Activated naive CD8-positive, alpha-beta T cell (primary cell): ENCODE data around the gene CDH4.
"Not testable (repeated sequence)": the region's sequence is repeated elsewhere in the genome, so short reads cannot be mapped to it uniquely, and the experiment has no call there.

Experiments used
- H3K27ac Mint-ChIP-seq: one replicate; pipeline ENCODE4 v1.8.0; 2021; ENCODE audit warnings: mixed read lengths
- H3K27me3 Mint-ChIP-seq: one replicate; pipeline ENCODE4 v1.8.0; 2021; ENCODE audit warnings: mixed read lengths
- H3K36me3 Mint-ChIP-seq: one replicate; pipeline ENCODE4 v1.8.0; 2021; ENCODE audit warnings: mixed read lengths
- H3K4me1 Mint-ChIP-seq: one replicate; pipeline ENCODE4 v1.8.0; 2021; ENCODE audit warnings: low read depth, mixed read lengths
- H3K4me3 Mint-ChIP-seq: one replicate; pipeline ENCODE4 v1.8.0; 2021; ENCODE audit warnings: mild to moderate bottlenecking, mixed read lengths
- H3K9me3 Mint-ChIP-seq: one replicate; pipeline ENCODE4 v1.8.0; 2021; ENCODE audit warnings: low read depth, mixed read lengths

Gene CDH4

DNA sequence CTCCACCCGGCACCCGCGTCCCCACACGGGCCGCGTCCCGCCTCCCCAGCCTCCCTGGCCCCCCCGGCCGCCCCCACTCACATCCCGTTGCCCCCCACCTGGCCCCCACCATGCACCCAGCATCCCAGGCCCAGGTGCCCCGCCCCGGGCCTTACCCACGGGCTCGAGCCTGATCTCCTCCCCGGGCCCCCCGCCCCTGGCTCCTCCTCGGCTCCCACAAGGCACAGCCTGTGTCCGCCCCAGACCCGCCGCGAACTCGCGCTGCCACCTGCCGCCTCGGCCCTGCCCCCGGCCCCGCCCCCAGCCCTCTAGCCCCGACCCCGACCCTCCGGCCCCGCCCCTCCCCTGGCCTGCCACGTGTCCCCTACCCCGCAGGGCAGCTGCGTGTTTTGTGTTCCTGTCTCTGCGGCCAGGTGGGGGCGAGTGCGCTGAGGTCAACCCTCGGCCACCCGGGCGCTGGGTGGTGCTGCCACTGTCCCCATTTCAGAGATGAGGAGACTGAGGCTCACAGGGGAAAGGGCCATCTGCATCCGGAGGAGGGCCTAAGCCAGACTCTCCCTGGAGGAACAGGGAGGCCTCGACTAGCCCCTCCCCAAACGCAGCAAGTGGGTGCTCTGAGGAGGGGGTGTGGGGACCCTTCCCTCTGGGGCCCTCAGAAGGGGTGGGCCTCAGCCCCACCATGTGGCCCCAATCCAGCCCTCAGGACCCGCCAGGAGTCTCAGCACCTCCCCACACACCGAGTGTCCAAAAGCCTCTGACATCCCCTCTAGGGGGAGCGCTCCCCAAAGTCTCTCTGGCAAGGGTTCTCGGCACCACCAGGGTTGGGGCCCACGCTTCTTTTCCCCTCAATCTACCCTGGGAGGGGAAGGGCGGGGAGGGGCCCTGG is 713.8 kb downstream of the CDH4 start:
- H3K27me3 Mint-ChIP-seq = peaks cover 13% of the 10 kb centered on the region
- no peak overlapping the region for H3K4me3 Mint-ChIP-seq
- H3K4me1 Mint-ChIP-seq = no peaks in the 10 kb centered on the region
- H3K9me3 Mint-ChIP-seq = no peaks in the 10 kb centered on the region
- H3K27ac Mint-ChIP-seq = no peak overlapping the region
- H3K36me3 Mint-ChIP-seq = peaks cover 2% of the 10 kb centered on the region

DNA sequence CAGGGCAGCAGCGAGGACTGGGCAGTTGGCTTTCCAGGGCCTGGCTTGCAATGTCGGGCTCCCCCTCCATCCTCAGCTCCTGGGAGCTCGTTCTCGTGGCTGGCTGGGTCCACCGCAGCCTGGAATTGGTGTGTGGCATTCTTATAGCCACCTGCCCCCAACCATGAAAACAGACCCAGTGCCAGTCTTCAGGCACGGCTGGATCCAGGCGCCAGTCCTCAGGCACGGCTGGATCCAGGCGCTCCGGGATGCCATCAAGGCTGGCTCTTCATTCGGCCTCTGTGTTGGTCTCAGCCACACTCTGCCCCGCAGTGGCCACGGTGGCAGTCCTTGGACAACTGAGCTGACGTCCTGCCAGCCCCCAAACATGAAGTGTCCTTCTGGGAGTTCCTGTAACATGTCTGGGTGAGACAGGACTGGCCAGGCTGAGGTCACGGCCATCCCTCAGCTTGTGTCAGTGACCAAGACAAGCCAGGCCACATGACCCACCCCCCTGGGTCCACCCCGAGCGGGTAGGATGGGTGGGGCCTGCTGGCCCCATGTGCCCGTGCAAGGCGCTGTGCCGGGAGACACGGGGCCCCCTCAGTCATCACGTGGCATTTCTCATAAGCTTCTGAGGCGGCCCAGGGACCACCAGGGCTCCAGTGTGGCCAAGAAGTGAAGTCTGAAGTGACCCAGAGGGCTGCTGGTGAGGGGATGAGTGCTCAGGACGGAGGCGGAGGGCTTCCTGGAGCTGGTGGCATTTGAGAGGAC is 714.6 kb downstream of the CDH4 start:
- no peaks in the 10 kb centered on the region for H3K9me3 Mint-ChIP-seq
- no peak overlapping the region for H3K27ac Mint-ChIP-seq
- H3K27me3 Mint-ChIP-seq = peaks cover 13% of the 10 kb centered on the region
- H3K4me3 Mint-ChIP-seq = no peak overlapping the region
- H3K4me1 Mint-ChIP-seq = no peaks in the 10 kb centered on the region
- peaks cover 2% of the 10 kb centered on the region for H3K36me3 Mint-ChIP-seq

DNA sequence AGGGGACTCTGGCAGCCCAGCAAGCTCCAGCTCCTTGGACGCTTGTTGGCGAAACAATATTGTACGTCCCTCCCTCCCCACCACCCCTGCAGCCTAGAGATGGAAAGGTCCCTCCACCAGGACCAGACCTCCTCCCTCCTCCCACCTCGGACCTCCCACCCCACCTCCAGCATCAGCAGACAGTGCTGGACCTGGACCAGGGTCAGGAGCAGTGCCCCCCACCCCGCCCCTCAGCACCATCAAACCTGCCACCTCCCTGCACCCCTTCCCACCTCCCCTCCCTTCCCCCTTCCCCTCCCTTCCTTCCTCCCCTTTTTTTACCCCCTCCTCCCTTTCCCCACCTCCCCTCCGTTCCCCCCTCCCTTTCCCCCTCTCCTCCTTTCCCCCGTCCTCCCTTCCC is 715.2 kb downstream of the CDH4 start:
- H3K27me3 Mint-ChIP-seq = peaks cover 13% of the 10 kb centered on the region

DNA sequence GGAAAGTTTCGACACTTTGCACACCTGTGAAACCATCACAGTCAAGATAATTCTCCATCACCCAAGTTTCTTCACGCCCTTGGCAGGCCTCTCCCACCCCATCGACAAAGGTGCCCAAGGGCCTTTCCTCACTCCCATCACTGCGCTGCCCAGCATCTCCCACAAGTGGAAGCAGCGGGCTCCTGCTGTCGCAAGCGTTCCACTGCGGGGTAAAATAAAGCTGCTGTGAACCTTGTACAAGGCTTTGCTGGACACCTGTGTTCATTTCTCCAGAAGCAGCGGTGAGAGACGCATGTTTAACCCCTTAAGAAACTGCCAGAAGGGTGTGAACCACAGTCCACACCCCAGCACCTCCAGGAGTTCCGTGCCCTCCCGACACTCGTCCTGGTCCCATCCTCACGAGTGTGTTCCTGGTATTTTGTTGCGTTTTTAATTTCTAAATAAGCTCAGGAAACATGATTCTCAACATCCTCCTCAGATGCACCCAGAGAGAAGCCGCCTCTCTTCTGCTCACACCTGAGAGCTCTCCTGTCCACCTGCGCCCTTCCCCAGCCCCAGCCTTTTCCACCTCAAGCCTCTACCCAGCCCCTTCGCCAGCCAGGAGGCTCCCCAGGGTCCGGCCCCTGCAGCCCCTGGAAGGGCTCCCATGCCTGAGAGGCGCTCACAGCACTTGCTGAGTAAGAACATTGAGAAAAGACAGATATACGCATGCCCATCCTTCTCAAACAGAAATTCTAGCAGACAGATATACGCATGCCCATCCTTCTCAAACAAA is 716.2 kb downstream of the CDH4 start:
- H3K36me3 Mint-ChIP-seq = peaks cover 14% of the 10 kb centered on the region
- H3K4me3 Mint-ChIP-seq = no peak overlapping the region
- no peaks in the 10 kb centered on the region for H3K4me1 Mint-ChIP-seq
- no peaks in the 10 kb centered on the region for H3K9me3 Mint-ChIP-seq
- peaks cover 13% of the 10 kb centered on the region for H3K27me3 Mint-ChIP-seq
- H3K27ac Mint-ChIP-seq = no peak overlapping the region

More for the DNA sequence above, 715.2 kb downstream of the CDH4 start:
- Mint-ChIP-seq H3K9me3 (no peaks in the 10 kb centered on the region), H3K27ac (no peak overlapping the region), H3K4me3 (no peak overlapping the region), H3K36me3 (peaks cover 5% of the 10 kb centered on the region), H3K4me1 (no peaks in the 10 kb centered on the region)

DNA sequence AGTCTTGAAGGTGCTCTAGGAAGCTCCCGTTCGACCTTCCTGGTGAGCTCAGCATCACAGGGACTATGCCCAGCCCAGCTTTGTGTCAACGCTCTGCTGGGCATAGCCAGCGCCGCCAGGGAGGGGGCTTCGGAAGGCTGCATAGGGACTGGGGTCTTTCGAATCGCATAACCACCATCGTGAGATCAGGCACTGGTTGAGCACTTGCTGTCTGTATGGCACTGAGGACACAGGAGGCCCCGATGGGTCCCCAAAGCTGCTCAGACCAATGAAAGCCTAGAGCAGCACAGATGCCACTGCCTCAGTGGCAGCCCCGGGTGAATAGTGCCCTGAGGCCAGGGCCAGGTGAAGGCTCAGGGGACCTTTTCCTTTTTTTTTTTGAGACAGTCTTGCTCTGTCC is 716.9 kb downstream of the CDH4 start:
- Mint-ChIP-seq H3K36me3 (peaks cover 15% of the 10 kb centered on the region), H3K27me3 (peaks cover 8% of the 10 kb centered on the region), H3K27ac (no peak overlapping the region), H3K4me1 (no peaks in the 10 kb centered on the region), H3K4me3 (no peak overlapping the region), H3K9me3 (no peaks in the 10 kb centered on the region)

DNA sequence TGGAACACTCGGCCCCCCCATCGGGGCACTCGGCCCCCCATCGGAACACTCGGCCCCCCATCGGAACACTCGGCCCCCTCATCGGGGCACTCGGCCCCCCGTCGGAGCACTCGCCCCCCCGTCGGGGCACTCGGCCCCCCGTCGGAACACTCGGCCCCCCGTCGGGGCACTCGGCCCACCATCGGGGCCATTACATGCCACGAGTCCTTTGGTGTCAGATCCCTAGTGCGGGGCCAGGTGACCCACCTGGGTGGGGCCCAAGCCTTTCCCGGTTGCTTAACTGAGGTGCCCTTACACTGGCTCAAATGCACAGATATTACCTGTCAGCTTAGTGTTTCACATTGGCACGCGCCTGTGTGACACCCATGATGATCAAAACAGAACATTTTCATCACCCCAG is 717.7 kb downstream of the CDH4 start:
- no peaks in the 10 kb centered on the region for H3K4me1 Mint-ChIP-seq
- no peak overlapping the region for H3K27ac Mint-ChIP-seq
- peaks cover 15% of the 10 kb centered on the region for H3K36me3 Mint-ChIP-seq
- peaks cover 3% of the 10 kb centered on the region for H3K27me3 Mint-ChIP-seq
- no peak overlapping the region for H3K4me3 Mint-ChIP-seq
- no peaks in the 10 kb centered on the region for H3K9me3 Mint-ChIP-seq

DNA sequence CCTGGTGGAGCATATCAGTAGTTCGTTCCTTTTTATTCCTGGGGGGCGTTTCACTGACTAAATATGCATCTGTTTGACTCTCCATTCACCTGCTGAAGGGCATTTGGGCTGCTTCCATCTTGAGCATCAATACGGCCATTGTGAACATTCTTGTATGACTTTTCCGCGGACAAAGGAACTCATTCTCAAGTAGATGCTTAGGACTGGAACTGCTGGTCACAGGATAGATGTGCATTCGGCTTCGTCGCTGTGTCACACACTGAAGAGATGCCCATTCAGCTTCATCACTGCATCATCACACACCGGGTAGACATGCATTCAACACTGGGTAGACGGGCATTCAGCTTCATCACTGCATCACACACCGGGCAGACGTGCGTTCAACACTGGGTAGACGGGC is 718.3 kb downstream of the CDH4 start:
- Mint-ChIP-seq H3K27ac (no peak overlapping the region), H3K36me3 (peaks cover 15% of the 10 kb centered on the region), H3K4me3 (no peak overlapping the region), H3K27me3 (peaks cover 3% of the 10 kb centered on the region), H3K4me1 (no peaks in the 10 kb centered on the region), H3K9me3 (no peaks in the 10 kb centered on the region)

DNA sequence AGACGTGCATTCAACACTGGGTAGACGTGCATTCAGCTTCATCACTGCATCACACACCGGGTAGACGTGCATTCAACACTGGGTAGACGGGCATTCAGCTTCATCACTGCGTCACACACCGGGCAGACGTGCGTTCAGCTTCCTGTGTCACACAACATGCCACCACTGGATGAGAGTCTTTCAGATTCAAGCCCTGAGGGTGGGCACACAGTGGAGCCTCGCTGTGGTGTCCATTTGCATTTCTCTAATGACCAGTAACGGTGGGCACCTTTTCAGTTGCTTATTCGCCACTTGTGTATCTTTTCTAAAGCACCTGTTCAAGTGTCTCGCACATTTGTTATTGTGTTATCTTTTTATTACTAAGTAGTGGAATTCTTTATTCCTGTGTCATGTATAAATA is 719.5 kb downstream of the CDH4 start:
- H3K9me3 Mint-ChIP-seq, H3K4me3 Mint-ChIP-seq, H3K27me3 Mint-ChIP-seq, H3K4me1 Mint-ChIP-seq, H3K27ac Mint-ChIP-seq: not testable (repeated sequence)
- H3K36me3 Mint-ChIP-seq = peaks cover 15% of the 10 kb centered on the region

DNA sequence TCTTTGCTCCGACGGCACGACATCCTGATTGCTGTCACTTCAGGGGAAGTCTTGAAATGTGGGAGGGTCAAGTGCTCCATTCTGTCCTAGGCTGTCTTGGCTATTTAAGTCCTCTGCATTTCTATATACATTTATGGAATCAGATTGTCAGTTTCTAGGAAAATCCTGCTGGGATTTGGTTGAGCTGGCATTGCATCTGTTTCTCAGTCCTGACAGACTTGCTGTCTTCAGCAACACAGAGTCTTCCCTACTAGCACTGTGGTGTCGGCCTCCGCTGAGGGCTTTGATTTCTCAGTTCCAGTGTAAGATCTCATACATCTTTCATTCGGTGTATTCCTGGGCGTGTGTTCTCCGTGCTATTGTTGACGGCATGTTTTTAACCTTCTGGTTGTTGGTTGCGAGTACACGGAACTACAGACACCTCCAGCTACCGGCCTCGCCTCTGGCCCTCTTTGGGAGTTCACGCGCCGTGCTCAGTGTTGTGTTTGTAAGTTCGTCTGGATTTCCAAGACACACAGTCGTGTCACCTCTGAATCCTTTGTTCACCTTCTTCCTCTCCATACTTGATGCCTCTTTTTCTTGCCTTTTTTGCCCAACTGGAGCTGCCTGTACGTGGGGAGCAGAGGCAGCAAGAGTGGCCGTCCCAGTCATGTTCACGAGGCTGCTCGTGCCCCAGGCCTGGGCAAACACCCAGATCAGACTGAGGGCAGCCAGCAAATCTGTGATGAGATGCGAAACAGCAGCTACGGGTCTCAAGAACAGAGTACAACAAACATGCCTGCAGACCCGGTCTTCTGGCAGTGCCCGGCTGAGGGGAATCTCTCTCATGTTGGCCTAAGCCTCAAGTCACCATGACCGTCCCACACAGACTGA is 720.8 kb downstream of the CDH4 start:
- peaks cover 17% of the 10 kb centered on the region for H3K36me3 Mint-ChIP-seq
- H3K4me1 Mint-ChIP-seq = no peaks in the 10 kb centered on the region
- H3K4me3 Mint-ChIP-seq = no peak overlapping the region
- no peak overlapping the region for H3K27ac Mint-ChIP-seq
- no peaks in the 10 kb centered on the region for H3K9me3 Mint-ChIP-seq
- no peaks in the 10 kb centered on the region for H3K27me3 Mint-ChIP-seq

DNA sequence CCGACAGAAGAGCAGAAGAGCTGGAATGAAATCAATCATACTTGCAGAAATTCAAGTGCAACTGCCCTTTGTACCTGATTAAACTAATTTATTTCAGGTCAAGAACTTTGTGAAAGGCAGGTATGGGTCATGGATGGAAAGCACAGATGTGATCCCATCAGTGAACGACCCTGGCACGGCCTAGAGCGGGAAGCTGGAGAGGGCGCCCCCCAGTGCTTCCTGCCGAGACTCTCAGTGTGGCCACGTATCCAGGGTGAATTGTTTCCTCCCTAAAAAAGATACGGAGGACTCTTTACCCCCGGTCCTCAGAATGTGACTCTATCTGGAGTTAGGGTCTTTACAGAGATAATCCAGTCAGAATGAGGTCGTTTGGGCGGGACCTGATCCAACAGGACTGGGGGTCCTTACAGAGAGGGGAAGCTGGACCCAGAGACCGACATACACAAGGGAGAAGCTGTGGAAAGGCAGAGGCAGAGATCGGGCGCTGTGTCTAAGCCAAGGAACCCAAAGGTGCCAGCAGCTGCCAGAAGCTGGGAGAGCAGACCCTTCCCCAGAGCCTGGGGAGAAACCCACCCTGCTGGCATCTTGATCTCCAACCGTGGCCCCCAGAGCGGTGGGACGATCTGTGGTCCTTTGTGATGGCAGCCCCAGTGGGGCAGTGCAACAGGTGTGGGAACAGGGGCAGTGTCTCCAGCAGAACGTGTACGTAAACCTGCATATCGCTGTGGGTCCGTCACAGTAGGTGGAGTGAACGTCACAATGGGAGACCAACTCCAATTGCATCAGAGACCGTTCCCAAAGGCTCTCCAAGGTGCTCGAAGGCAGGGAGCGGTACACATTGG is 721.7 kb downstream of the CDH4 start:
- Mint-ChIP-seq H3K4me3 (no peak overlapping the region), H3K9me3 (no peaks in the 10 kb centered on the region), H3K27me3 (no peaks in the 10 kb centered on the region), H3K4me1 (no peaks in the 10 kb centered on the region), H3K36me3 (peaks cover 17% of the 10 kb centered on the region), H3K27ac (no peak overlapping the region)

DNA sequence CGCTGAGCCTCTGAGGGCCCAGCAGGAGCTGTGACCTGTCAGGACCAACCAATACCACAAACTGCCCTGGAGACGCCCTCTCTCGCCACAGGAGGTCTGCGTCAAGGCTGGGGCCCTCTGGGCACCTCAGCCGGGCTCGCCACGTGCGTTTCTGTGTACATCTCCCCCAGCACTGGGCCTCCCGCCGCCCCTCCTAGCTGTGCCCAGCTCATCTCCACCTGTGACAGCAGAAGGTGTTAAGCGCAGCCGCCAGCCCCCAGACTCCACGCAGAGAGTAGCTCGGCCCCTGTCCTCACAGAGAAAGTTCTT is 722.2 kb downstream of the CDH4 start:
- Mint-ChIP-seq H3K4me1 (no peaks in the 10 kb centered on the region), H3K36me3 (peaks cover 17% of the 10 kb centered on the region), H3K9me3 (no peaks in the 10 kb centered on the region), H3K4me3 (no peak overlapping the region), H3K27ac (no peak overlapping the region), H3K27me3 (no peaks in the 10 kb centered on the region)

DNA sequence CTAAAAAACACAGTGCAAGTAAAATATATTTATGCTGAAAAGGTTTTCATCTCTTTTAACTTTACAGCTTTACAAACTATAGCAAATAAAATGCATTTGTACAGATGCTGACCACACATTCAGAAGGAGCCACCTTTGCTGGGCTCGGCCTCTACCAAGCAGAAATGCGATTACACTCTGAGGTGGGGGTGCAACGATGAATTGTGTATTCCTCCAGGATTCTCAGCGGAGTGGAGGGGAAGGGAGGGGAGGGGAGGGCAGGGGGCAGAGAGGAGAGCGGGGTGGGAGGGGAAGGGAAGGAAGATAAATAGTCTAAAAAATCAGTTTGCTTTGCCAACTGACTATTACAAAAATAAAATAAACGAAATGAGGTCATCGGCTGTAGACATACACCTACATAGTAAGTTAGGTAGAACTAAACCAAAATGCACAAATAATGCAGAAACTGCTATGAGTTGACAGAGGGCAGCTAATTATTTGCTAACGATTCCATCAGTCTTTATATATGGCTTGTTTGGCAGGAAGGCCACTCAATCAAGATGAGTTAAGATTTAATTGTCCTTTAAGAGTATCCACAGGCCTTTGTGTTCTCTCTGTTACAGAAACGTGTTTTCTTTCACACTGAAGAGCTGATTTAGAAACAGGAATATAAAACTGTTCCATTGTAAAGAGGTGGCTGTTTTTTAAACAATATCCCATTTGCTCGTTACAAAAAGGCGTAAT is 723.5 kb downstream of the CDH4 start:
- Mint-ChIP-seq H3K27ac (no peak overlapping the region), H3K4me3 (no peak overlapping the region), H3K27me3 (no peaks in the 10 kb centered on the region), H3K36me3 (peaks cover 15% of the 10 kb centered on the region), H3K4me1 (no peaks in the 10 kb centered on the region), H3K9me3 (no peaks in the 10 kb centered on the region)

DNA sequence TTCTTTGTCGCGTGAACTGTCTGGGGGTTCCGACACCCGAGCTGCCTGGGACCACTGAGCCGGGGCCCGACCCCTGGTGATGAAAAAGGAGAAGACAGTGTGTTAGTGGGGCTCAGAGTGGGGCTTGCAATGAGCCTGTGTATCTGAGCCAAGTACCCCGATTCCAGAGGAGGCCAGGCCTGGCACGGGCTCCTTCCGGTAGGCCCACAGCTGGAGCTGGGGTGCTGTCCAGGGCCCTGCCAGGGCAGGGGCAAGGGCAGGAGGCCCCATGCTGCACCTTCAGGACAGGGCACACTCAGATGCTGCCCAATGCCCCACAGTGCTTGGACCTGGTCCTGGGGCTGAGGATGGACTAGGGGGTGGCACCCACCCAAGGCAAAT is 724.2 kb downstream of the CDH4 start:
- peaks cover 4% of the 10 kb centered on the region for H3K4me1 Mint-ChIP-seq
- no peaks in the 10 kb centered on the region for H3K9me3 Mint-ChIP-seq
- no peak overlapping the region for H3K4me3 Mint-ChIP-seq
- no peak overlapping the region for H3K27ac Mint-ChIP-seq
- H3K27me3 Mint-ChIP-seq = no peaks in the 10 kb centered on the region
- peaks cover 16% of the 10 kb centered on the region for H3K36me3 Mint-ChIP-seq
